ENCODE results near the gene CFAP74. TPM values are rescaled to one million over a fixed set of nuclear protein-coding genes. Genes with fewer than 3 reads are reported as not detected.

Gene CFAP74
- total and polyA plus RNA-seq, 2 of the 13 experiments (the other 11 are each of a cell fraction or from before 2014, with no cell fraction given), result 0.27 to 0.62 TPM

- peak; percentile 49; the same call in 1 of the 2 replicates for TF ChIP-seq ZNF318 (CRISPR knock-in tag; IDR thresholded peaks at IDR 0.05)
- TF ChIP-seq, protein P1, sequence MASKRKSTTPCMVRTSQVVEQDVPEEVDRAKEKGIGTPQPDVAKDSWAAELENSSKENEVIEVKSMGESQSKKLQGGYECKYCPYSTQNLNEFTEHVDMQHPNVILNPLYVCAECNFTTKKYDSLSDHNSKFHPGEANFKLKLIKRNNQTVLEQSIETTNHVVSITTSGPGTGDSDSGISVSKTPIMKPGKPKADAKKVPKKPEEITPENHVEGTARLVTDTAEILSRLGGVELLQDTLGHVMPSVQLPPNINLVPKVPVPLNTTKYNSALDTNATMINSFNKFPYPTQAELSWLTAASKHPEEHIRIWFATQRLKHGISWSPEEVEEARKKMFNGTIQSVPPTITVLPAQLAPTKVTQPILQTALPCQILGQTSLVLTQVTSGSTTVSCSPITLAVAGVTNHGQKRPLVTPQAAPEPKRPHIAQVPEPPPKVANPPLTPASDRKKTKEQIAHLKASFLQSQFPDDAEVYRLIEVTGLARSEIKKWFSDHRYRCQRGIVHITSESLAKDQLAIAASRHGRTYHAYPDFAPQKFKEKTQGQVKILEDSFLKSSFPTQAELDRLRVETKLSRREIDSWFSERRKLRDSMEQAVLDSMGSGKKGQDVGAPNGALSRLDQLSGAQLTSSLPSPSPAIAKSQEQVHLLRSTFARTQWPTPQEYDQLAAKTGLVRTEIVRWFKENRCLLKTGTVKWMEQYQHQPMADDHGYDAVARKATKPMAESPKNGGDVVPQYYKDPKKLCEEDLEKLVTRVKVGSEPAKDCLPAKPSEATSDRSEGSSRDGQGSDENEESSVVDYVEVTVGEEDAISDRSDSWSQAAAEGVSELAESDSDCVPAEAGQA (IDR thresholded peaks at IDR 0.05; ENCODE audit: low read depth), result peak; percentile 68; the same call in 1 of the 2 replicates
- TF ChIP-seq, protein P1 (CRISPR knock-in tag; IDR thresholded peaks at IDR 0.05; ENCODE audit: borderline replicate concordance), result no peak
- TF ChIP-seq ETV5 (CRISPR knock-in tag; IDR thresholded peaks at IDR 0.05; ENCODE audit: borderline replicate concordance), result peak; percentile 95
- no peak for TF ChIP-seq IKZF4 (CRISPR knock-in tag; IDR thresholded peaks at IDR 0.05; ENCODE audit: borderline replicate concordance, low read depth, not compliant biosample characterization)
- no peak for TF ChIP-seq ZNF75D (CRISPR knock-in tag; IDR thresholded peaks at IDR 0.05; ENCODE audit: borderline replicate concordance)
- peak; percentile 92 for TF ChIP-seq PHF21A (CRISPR knock-in tag; IDR thresholded peaks at IDR 0.05)
- TF ChIP-seq ZNF558 (CRISPR knock-in tag; IDR thresholded peaks at IDR 0.05; ENCODE audit: borderline replicate concordance), result no peak
- peak; percentile 56; the same call in 1 of the 2 replicates for TF ChIP-seq PITX1 (CRISPR knock-in tag; IDR thresholded peaks at IDR 0.05)
- no peak for TF ChIP-seq REPIN1 (CRISPR knock-in tag; IDR thresholded peaks at IDR 0.05; ENCODE audit: borderline replicate concordance, low read depth)
- TF ChIP-seq REL (CRISPR knock-in tag; conservative IDR thresholded peaks at IDR 0.05), result peak; percentile 79; the same call in 1 of the 2 replicates
- TF ChIP-seq NFKB2 (CRISPR knock-in tag; IDR thresholded peaks at IDR 0.05; ENCODE audit: borderline replicate concordance), result peak; percentile 77; the same call in 1 of the 2 replicates
Measured at GRCh38 chr1:1942753-1943656, 60.6 kb downstream of the CFAP74 start (continued).

All from HepG2 (cell line).